Peyer's patch (tissue), 4 donors: Measurements from ENCODE around the gene PALLD.

Source experiments
- POLR2A ChIP-seq, 2 donors: fragments of 450-650 bp; IDR thresholded peaks; one replicate each; pipeline ENCODE4 v1.5.1; 2017; ENCODE audit warnings: antibody characterized with exemption in 2 of 2, mild to moderate bottlenecking in 2 of 2, moderate library complexity in 2 of 2
- TF ChIP-seq, protein P1 (sequence below), 6 experiments: fragments of 450-650 bp in 4 of 6; fragments of 200-600 bp in 2 of 6; sonication (generic) in 1 of 6; IDR thresholded peaks; one replicate each; pipeline ENCODE4 v1.5.1; 2017 to 2019; ENCODE audit warnings: antibody characterized with exemption in 6 of 6, mild to moderate bottlenecking in 3 of 6, moderate library complexity in 1 of 6

DNA sequence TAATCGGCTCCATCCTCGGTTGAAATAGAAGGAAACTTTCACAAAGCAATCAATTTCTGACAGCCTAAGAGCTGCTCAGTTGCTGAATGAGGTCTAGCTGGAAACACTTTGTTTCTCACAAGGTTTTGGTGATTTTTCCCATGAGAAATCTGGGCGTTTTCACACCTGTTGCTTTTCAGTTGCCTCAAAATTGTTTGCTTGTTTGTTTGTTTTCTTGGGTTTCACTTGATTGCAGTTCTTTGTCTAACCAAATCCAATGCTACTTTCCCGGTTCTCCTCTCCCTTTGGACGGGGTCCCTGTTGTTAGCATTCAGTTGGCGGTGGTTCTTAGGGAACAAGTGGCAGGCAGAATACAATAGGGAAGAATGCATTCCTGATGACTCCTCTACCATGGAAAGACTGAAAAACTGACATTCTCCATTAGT lies 135.5 kb downstream of the PALLD start:
- TF ChIP-seq, protein P1, sequence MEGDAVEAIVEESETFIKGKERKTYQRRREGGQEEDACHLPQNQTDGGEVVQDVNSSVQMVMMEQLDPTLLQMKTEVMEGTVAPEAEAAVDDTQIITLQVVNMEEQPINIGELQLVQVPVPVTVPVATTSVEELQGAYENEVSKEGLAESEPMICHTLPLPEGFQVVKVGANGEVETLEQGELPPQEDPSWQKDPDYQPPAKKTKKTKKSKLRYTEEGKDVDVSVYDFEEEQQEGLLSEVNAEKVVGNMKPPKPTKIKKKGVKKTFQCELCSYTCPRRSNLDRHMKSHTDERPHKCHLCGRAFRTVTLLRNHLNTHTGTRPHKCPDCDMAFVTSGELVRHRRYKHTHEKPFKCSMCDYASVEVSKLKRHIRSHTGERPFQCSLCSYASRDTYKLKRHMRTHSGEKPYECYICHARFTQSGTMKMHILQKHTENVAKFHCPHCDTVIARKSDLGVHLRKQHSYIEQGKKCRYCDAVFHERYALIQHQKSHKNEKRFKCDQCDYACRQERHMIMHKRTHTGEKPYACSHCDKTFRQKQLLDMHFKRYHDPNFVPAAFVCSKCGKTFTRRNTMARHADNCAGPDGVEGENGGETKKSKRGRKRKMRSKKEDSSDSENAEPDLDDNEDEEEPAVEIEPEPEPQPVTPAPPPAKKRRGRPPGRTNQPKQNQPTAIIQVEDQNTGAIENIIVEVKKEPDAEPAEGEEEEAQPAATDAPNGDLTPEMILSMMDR (IDR thresholded peaks at IDR 0.05): no peak
- no peak for TF ChIP-seq POLR2A (IDR thresholded peaks at IDR 0.05)
